Brain microvascular endothelial cell (primary cell): Measurements from ENCODE around the gene ANKRD22.

Experiments used
- DNase-seq: peaks from one replicate; pipeline ENCODE4 v3.0.0-alpha.2; 2020
- H3K27ac ChIP-seq: fragments of 250-450 bp; sonication (Bioruptor Pico); 2 replicates; pipeline ENCODE4 v1.5.1; 2020; ENCODE audit warnings: mild to moderate bottlenecking, moderate library complexity
- H3K27me3 ChIP-seq: fragments of 250-450 bp; sonication (Bioruptor Pico); replicated peaks from 2 replicates; pipeline ENCODE4 v1.5.1; 2020; ENCODE audit warnings: mild to moderate bottlenecking
- H3K36me3 ChIP-seq: fragments of 250-450 bp; sonication (Bioruptor Pico); replicated peaks from 2 replicates; pipeline ENCODE4 v1.5.1; 2020; ENCODE audit warnings: mild to moderate bottlenecking
- H3K4me3 ChIP-seq: 2 replicates; pipeline ENCODE4 v1.5.1; 2011; ENCODE audit warnings: low read depth, mild to moderate bottlenecking, control low read depth, low read length, moderate library complexity
- in situ Hi-C: cut with HindIII; loops from 2 replicates; pipeline ENCODE4 v1.10.0; 2017; ENCODE audit warnings: low sequenced_read_pairs, low pct_ligation_motif_present
- TF ChIP-seq, protein P1 (sequence below): IDR thresholded peaks from 2 replicates; pipeline ENCODE4 v1.5.1; 2011; ENCODE audit warnings: low read depth, mild to moderate bottlenecking, moderate library complexity, low read length, control low read depth, inconsistent platforms; ENCODE audit errors: missing control alignments

The ANKRD22 gene

DNA sequence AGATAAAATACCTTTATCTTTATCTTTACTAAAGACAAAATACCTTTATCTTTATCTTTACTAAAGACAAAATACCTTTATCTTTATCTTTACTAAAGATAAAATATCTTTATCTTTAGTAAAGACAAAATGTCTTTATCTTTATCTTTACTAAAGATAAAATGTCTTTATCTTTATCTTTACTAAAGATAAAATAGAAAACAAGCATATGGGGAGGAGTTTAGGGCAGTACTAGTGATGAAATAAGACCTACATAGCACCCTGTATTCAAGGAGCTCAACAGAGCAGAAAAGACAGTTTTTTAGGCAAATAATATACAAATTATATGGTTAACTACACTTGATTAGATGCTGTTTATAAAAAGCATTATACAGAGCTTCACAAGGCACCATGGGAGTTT lies 19.3 kb downstream of the ANKRD22 start:
- in situ Hi-C loops, result no loop called here
- Histone ChIP-seq H3K4me3 (no peak overlapping the region), H3K27me3 (no peaks in the 10 kb centered on the region), H3K36me3 (no peaks in the 10 kb centered on the region), H3K27ac (no peak overlapping the region)
- TF ChIP-seq, protein P1, sequence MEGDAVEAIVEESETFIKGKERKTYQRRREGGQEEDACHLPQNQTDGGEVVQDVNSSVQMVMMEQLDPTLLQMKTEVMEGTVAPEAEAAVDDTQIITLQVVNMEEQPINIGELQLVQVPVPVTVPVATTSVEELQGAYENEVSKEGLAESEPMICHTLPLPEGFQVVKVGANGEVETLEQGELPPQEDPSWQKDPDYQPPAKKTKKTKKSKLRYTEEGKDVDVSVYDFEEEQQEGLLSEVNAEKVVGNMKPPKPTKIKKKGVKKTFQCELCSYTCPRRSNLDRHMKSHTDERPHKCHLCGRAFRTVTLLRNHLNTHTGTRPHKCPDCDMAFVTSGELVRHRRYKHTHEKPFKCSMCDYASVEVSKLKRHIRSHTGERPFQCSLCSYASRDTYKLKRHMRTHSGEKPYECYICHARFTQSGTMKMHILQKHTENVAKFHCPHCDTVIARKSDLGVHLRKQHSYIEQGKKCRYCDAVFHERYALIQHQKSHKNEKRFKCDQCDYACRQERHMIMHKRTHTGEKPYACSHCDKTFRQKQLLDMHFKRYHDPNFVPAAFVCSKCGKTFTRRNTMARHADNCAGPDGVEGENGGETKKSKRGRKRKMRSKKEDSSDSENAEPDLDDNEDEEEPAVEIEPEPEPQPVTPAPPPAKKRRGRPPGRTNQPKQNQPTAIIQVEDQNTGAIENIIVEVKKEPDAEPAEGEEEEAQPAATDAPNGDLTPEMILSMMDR, result no peak
- no peak for DNase-seq

DNA sequence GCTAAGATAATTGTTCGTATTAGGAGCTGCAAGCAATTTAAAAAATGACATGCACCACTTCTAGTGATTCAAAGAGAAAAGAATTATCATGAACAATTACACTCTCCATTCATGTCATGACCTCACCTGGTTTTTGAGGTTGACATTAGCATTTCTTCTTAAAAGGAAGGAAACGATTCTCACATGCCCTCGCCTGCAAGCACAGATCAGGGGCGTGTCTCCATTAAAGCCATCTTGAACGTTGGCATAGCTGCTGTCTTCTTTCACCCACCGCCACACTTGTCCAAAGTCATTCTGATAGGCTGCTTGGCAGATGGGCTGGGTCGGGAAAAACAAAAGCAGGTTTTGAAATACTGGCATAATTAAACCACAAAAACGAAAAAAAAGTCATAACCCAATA lies 19.9 kb downstream of the ANKRD22 start:
- DNase-seq, result no peak
- in situ Hi-C loops, result no loop called here
- Histone ChIP-seq H3K36me3 (no peaks in the 10 kb centered on the region), H3K27me3 (no peaks in the 10 kb centered on the region), H3K27ac (no peak overlapping the region), H3K4me3 (no peak overlapping the region)
- TF ChIP-seq, protein P1, result no peak

DNA sequence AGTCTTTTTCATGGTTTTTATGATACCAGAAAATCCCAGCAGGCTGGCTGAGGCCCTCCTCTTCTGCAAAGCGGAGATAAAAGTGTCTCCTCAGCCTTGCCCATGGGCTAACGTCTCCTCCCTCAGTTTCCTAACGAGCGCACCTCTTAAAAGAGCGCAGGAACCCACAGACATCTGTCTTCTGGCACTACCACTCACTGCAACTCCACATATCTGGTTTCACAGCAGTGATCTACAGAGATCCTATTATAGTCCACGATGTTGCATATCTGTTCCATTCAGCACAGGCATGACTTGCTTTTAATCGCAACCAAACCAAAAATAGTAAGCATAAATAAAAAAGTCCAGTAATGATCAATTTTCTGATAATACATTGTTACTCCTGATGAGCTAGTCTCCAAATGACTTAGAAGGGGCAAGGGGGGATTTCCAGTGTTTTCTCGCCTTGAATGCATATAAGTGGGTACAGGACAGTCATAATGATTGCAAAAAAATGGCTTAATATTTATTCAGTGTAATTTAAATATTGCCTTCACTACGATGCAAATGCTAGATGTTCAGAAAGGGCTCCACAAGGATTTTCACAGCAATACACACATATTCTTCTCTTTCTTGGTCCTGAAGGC lies 20.9 kb downstream of the ANKRD22 start:
- Histone ChIP-seq H3K27me3 (no peaks in the 10 kb centered on the region), H3K4me3 (no peak overlapping the region), H3K36me3 (no peaks in the 10 kb centered on the region), H3K27ac (no peak overlapping the region)
- no peak for DNase-seq
- in situ Hi-C loops, result no loop called here
- TF ChIP-seq, protein P1, result no peak

DNA sequence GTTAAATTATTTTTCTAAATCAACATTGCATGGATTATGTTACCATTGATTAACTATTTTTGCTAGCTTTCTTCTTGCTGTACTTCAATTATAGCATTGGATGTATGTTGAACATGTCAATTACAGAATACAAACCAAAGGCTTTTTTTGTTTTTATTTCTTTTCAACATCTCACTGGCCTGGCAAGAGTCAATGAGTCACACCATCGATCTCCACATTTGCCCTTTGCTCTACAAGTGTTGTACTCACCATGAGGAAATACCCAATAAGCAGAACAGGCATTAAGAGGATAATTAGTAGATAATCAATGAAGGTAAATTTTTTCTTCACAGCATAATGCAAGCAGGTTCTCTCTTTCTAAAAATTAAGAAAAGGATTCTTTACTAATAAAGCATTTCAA lies 23.3 kb downstream of the ANKRD22 start:
- Histone ChIP-seq H3K27me3 (no peaks in the 10 kb centered on the region), H3K27ac (no peak overlapping the region), H3K36me3 (no peaks in the 10 kb centered on the region), H3K4me3 (no peak overlapping the region)
- no peak for DNase-seq
- in situ Hi-C loops, result no loop called here
- TF ChIP-seq, protein P1, result no peak

DNA sequence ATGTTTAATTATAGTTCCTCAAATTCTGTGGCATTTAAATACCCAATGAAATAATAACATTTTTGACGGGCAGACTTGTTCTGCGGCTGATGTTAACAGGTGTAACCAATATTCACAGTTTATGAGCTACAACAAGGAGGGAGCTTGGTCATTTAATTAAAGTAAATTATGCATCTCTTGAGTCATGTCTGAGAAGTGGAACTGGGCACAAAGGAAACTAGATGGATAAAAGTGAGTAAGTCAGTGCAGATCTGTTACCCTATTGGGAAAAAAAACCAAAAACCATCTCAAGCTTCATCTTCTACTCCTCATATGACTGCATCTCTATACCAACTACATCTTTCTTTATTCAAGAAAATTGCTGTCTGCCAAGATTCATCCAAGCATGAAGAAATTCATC lies 24.0 kb downstream of the ANKRD22 start:
- DNase-seq, result no peak
- in situ Hi-C loops, result no loop called here
- no peaks in the 10 kb centered on the region for H3K36me3 ChIP-seq

DNA sequence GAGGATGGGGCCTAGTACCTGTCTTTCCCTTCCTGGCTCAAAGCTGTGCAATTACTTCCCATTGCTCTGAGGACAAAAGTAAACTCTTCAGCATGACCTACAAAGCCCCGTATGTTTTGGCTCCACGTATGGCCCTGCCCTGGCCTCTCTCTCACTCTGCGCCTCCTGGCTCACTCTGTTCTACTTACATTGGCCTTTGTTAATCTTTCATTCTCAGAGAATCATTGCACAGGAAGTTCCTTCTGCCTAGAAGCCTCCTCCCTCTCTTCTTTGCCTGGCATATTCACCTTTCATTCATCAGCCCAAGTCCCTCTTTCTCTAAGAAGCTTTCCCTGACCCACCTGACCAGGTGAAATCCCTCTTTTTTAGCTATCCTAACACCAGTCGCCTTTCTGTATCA lies 25.3 kb downstream of the ANKRD22 start:
- TF ChIP-seq, protein P1, result no peak
- H3K4me3 ChIP-seq, result no peak overlapping the region
- in situ Hi-C loops, result no loop called here
- H3K36me3 ChIP-seq, result no peaks in the 10 kb centered on the region
- no peaks in the 10 kb centered on the region for H3K27me3 ChIP-seq
- no peak overlapping the region for H3K27ac ChIP-seq
- no peak for DNase-seq

More for the DNA sequence above, 24.0 kb downstream of the ANKRD22 start:
- H3K27me3 ChIP-seq, result no peaks in the 10 kb centered on the region
- TF ChIP-seq, protein P1, result no peak
- H3K27ac ChIP-seq, result no peak overlapping the region
- H3K4me3 ChIP-seq, result no peak overlapping the region
